ENCODE data around the gene KRTAP6-1.

GRCh38 chr21:30563630-30564029, 50.1 kb downstream of the KRTAP6-1 start:
- no peak for TF ChIP-seq CTCF (IDR thresholded peaks at IDR 0.05)
- no peak for TF ChIP-seq EP300 (IDR thresholded peaks at IDR 0.05)
